GM12878 (cell line): ENCODE measurements around the gene DIAPH3. TPM values are rescaled to one million over a fixed set of nuclear protein-coding genes. Genes with fewer than 3 reads are reported as not detected.

Experiments used
- ATAC-seq: fragments of 200-7000 bp; cut with Tn5 transposase; 3 replicates; pipeline ENCODE4 v1.9.1; 2020; ENCODE audit warnings: mild to moderate bottlenecking, moderate library complexity
- BruUV-seq: library from RNA; stranded (reverse); fragments of 400-500 nt; replicated peaks from 2 replicates; lab custom pipeline; 2021; lab: Mats Ljungman, UMichigan
- CTCF ChIA-PET: fragments of 300-600 bp; sonication (Branson Sonifier 250); formaldehyde crosslinking; extraction: SDS; loops from one replicate; lab custom pipeline; 2021; ENCODE audit warnings: inconsistent platforms; lab: Yijun Ruan, JAX
- POLR2A ChIA-PET: fragments of 350-600 bp; formaldehyde crosslinking; extraction: SDS; loops from one replicate; lab custom pipeline; 2021; ENCODE audit warnings: inconsistent platforms; lab: Charles Lee
- RAD21 ChIA-PET: fragments of 300-600 bp; sonication (Branson Sonifier 250); formaldehyde crosslinking; loops from one replicate; lab custom pipeline; 2023; ENCODE audit warnings: antibody characterized with exemption; ENCODE audit not compliant: unreplicated experiment; lab: Charles Lee
- SMC1A ChIA-PET: fragments of 300-600 bp; sonication (Branson Sonifier 250); formaldehyde crosslinking; loops from one replicate; lab custom pipeline; 2023; ENCODE audit not compliant: unreplicated experiment, uncharacterized antibody; lab: Charles Lee
- DNase-seq: peaks from one replicate; pipeline ENCODE4 v3.0.0-alpha.2; 2011; ENCODE audit warnings: low read depth, low spot score
- FAIRE-seq: peaks from 3 replicates; lab custom pipeline; 2011; peaks lifted over from hg19 to GRCh38; lab: Jason Lieb, UNC
- H2AFZ ChIP-seq: 2 replicates; pipeline ENCODE4 v1.6.0; 2011; ENCODE audit warnings: low read depth, low read length, control low read depth; ENCODE audit not compliant: control insufficient read depth
- H3K27ac ChIP-seq: 2 replicates; pipeline ENCODE4 v1.5.1; 2011; ENCODE audit warnings: control low read depth; ENCODE audit not compliant: control insufficient read depth, insufficient read depth
- H3K27me3 ChIP-seq, 2 experiments: replicated peaks in 1 of 2; 2 replicates each; pipeline versions ENCODE4 v1.6.0 to v1.6.1; 2011; ENCODE audit warnings: low read length in 1 of 2; ENCODE audit not compliant: control insufficient read depth in 2 of 2, insufficient read depth in 2 of 2
- H3K36me3 ChIP-seq, 2 experiments: 2 replicates each; pipeline ENCODE4 v1.5.1; 2011; ENCODE audit warnings: low read length in 1 of 2; ENCODE audit not compliant: control insufficient read depth in 2 of 2, insufficient read depth in 2 of 2
- H3K4me1 ChIP-seq: 2 replicates; pipeline ENCODE4 v1.6.1; 2011; ENCODE audit warnings: mild to moderate bottlenecking, low read length, moderate library complexity, mixed read lengths; ENCODE audit not compliant: control insufficient read depth, insufficient read depth
- H3K4me2 ChIP-seq: 2 replicates; pipeline ENCODE4 v1.6.0; 2011; ENCODE audit warnings: control low read depth; ENCODE audit not compliant: control insufficient read depth, insufficient read depth
- H3K4me3 ChIP-seq: fragments of 200-600 bp; sonication (generic); 2 replicates; pipeline ENCODE4 v1.5.1; 2016
- H3K79me2 ChIP-seq: 2 replicates; pipeline ENCODE4 v1.6.0; 2011; ENCODE audit warnings: low read length; ENCODE audit not compliant: control insufficient read depth, insufficient read depth
- H3K9ac ChIP-seq: 2 replicates; pipeline ENCODE4 v1.8.0; 2011; ENCODE audit warnings: low read length, control low read depth, mixed read lengths; ENCODE audit not compliant: control insufficient read depth, insufficient read depth
- H3K9me3 ChIP-seq: replicated peaks from 3 replicates; pipeline ENCODE4 v1.5.1; 2011; ENCODE audit warnings: mild to moderate bottlenecking, low read length; ENCODE audit not compliant: control insufficient read depth, insufficient read depth
- H4K20me1 ChIP-seq: 2 replicates; pipeline ENCODE4 v1.6.0; 2011; ENCODE audit not compliant: control insufficient read depth, insufficient read depth
- BACH1 ChIP-seq: fragments of 450-650 bp; IDR thresholded peaks from 2 replicates; pipeline ENCODE4 v1.6.1; 2017; ENCODE audit warnings: mild to moderate bottlenecking, borderline replicate concordance
- CTCF ChIP-seq, 3 experiments: IDR thresholded peaks in 2 of 3; conservative IDR thresholded peaks in 1 of 3; 2 replicates each; pipeline ENCODE4 v1.5.1; 2011; ENCODE audit warnings: low read depth in 3 of 3, low read length in 3 of 3, mild to moderate bottlenecking in 3 of 3, control low read depth in 2 of 3, moderate library complexity in 2 of 3, inconsistent platforms in 1 of 3, mixed read lengths in 1 of 3; ENCODE audit not compliant: control insufficient read depth in 2 of 3, insufficient read depth in 1 of 3; ENCODE audit errors: extremely low read depth in 1 of 3
- ETV6 ChIP-seq, 2 experiments: fragments of 450-650 bp in 1 of 2; IDR thresholded peaks in 1 of 2; conservative IDR thresholded peaks in 1 of 2; 2 replicates each; pipeline ENCODE4 v1.6.1; 2014; ENCODE audit warnings: antibody characterized with exemption in 1 of 2, borderline replicate concordance in 1 of 2, low read depth in 1 of 2, mild to moderate bottlenecking in 1 of 2, moderate library complexity in 1 of 2
- FOXK2 ChIP-seq: fragments of 450-650 bp; IDR thresholded peaks from 2 replicates; pipeline ENCODE4 v1.6.1; 2017; ENCODE audit warnings: mild to moderate bottlenecking, moderate library complexity
- RAD21 ChIP-seq: IDR thresholded peaks from 2 replicates; pipeline ENCODE4 v1.6.1; 2011; ENCODE audit warnings: mild to moderate bottlenecking, low read depth, low read length, moderate library complexity; ENCODE audit not compliant: insufficient read depth
- TCF3 ChIP-seq: IDR thresholded peaks from 2 replicates; pipeline ENCODE4 v1.6.1; 2012; ENCODE audit warnings: low read depth, mild to moderate bottlenecking, low read length, borderline replicate concordance; ENCODE audit not compliant: insufficient read depth
- ZBTB11 ChIP-seq: fragments of 450-650 bp; formaldehyde crosslinking; IDR thresholded peaks from 2 replicates; pipeline ENCODE4 v1.5.0; 2022; ENCODE audit warnings: mild to moderate bottlenecking, missing genetic modification characterization
- ZBTB4 ChIP-seq: fragments of 450-650 bp; formaldehyde crosslinking; IDR thresholded peaks from 2 replicates; pipeline ENCODE4 v1.4.0; 2022; ENCODE audit warnings: mild to moderate bottlenecking, moderate library complexity
- ZNF384 ChIP-seq: IDR thresholded peaks from 2 replicates; pipeline ENCODE4 v1.6.1; 2012; ENCODE audit warnings: low read depth, mild to moderate bottlenecking, low read length, improper control_type of control experiment, borderline replicate concordance
- WGBS: methylation state at CpG from one replicate; pipeline ENCODE4 v1.1.6; 2016; ENCODE audit warnings: low lambda C conversion rate; ENCODE audit not compliant: insufficient replicate concordance, insufficient coverage; ENCODE audit errors: missing lambda C conversion rate; 5-methylcytosine and 5-hydroxymethylcytosine counted together
- in situ Hi-C: fragments of 300-500 bp; cut with MboI; formaldehyde crosslinking; loops from 9 replicates; pipeline ENCODE4 v1.14.3; 2018; ENCODE audit warnings: mixed read lengths
- intact Hi-C: fragments of 100-400 bp; cut with micrococcal nuclease; formaldehyde crosslinking; loops from one replicate; pipeline ENCODE4 v1.14.2; 2022; ENCODE audit not compliant: unreplicated experiment
- polyA plus RNA-seq, 11 experiments: library from polyadenylated mRNA; depleted of rRNA in 4 of 11; unstranded in 6 of 11; stranded (reverse) in 5 of 11; fragments of >200 nt; fragmentation: Nextera tagmentation in 4 of 11; fragmentation: Illumina TruSeq in 1 of 11; extraction: Ambion mirVana in 4 of 11; extraction: Trizol in 1 of 11; gene quantifications; 1 replicate in 1 of 11; 2 replicates in 10 of 11; pipeline versions ENCODE4 v1.2.1 to v1.2.3, GENCODE V29; 2011 to 2016; ENCODE audit warnings: inconsistent platforms in 2 of 11, missing spikeins in 2 of 11, low read depth in 1 of 11
- total RNA-seq, 4 experiments: library from RNA; depleted of rRNA in 3 of 4; stranded (reverse); fragments of >200 nt in 3 of 4; fragmentation: Illumina TruSeq in 1 of 4; extraction: Trizol in 1 of 4; gene quantifications; 2 replicates each; pipeline versions ENCODE4 v1.2.1 to v1.2.3, GENCODE V29; 2013 to 2021

DIAPH3 gene
- total and polyA plus RNA-seq, 10 of the 15 experiments (the other 5 are each of a cell fraction or from before 2014, with no cell fraction given) = 10.1 to 25.2 (median 15.4) TPM

GRCh38 chr13:59681636-59682311 is 482.0 kb downstream of the DIAPH3 start (continued):
- no peak for TF ChIP-seq FOXK2
- TF ChIP-seq ZBTB4 = no peak

- SMC1A ChIA-PET = interaction anchor here (0.6 to 4.5 kb wide), 24 partner anchors 9 to 752 kb away, joined by 3 to 62 read pairs (median 6); no protein-coding TSS in a partner anchor
- POLR2A ChIA-PET = no interaction called here
- Histone ChIP-seq H3K36me3 (no peaks in the 10 kb centered on the region), H3K9me3 (no peaks in the 10 kb centered on the region), H2AFZ (no peak overlapping the region), H3K4me3 (no peak overlapping the region), H4K20me1 (no peaks in the 10 kb centered on the region), H3K79me2 (no peaks in the 10 kb centered on the region), H3K4me1 (no peaks in the 10 kb centered on the region), H3K9ac (no peak overlapping the region), H3K4me2 (no peak overlapping the region), H3K27me3 (no peaks in the 10 kb centered on the region), H3K27ac (no peak overlapping the region)
- in situ Hi-C loops (no loop called here), intact Hi-C loops (loop anchor here (1.0 to 5.0 kb wide), 3 partner anchors 90 to 647 kb away; no protein-coding TSS in a partner anchor)
- 51% methylated on average over 7 of the region's 7 CpGs for whole genome bisulfite sequencing
- RAD21 ChIA-PET = interaction anchor here (0.8 to 5.9 kb wide), 12 partner anchors 11 to 751 kb away, joined by 3 to 55 read pairs (median 4); no protein-coding TSS in a partner anchor
- CTCF ChIA-PET = interaction anchor here (0.5 to 8.1 kb wide), 39 partner anchors 10 to 1275 kb away, joined by 3 to 124 read pairs (median 4); no protein-coding TSS in a partner anchor
- DNase-seq = no peak
- peak; percentile 58 for ATAC-seq
- no TSS peak for BruUV-seq
- no peak for FAIRE-seq
- peak; percentile 95 for TF ChIP-seq ZNF384
- no peak for TF ChIP-seq ZBTB11 (CRISPR knock-in tag)
- no peak for TF ChIP-seq ETV6 (conservative IDR thresholded peaks at IDR 0.05 in 1 of 2, IDR thresholded peaks at IDR 0.05 in 1 of 2; ENCODE audit: borderline replicate concordance in 1 of 2, low read depth in 1 of 2)
- TF ChIP-seq BACH1 = no peak
- no peak for TF ChIP-seq TCF3
- peak; percentile 61 to 71 (median 70) for TF ChIP-seq CTCF (IDR thresholded peaks at IDR 0.05 in 2 of 3, conservative IDR thresholded peaks at IDR 0.05 in 1 of 3; ENCODE audit: control insufficient read depth in 2 of 3, extremely low read depth in 1 of 3, insufficient read depth in 1 of 3, low read depth in 3 of 3, low read length in 3 of 3)
- TF ChIP-seq RAD21 = peak; percentile 81
Observed at GRCh38 chr13:59680429-59681024, 483.2 kb downstream of the DIAPH3 start.
